ENCODE measurements around the gene MACO1. TPM values are rescaled to one million over a fixed set of nuclear protein-coding genes. Genes with fewer than 3 reads are reported as not detected.

The MACO1 gene
- total RNA-seq, 1 experiment from 2014 or later, result 9.8 TPM

- no peaks in the 10 kb centered on the region for H3K79me2 ChIP-seq (ENCODE audit: insufficient read depth, low read length)
- H3K4me1 ChIP-seq (ENCODE audit: control insufficient read depth in 1 of 2, insufficient read depth in 2 of 2, low read length in 2 of 2), result peaks cover 8 to 14% of the 10 kb centered on the region in 2 experiments; a peak in 3 of 4 replicates
- ChIA-PET CTCF (no interaction called here), RAD21 (ENCODE audit: low non-redundant PET in 1 of 2, low total read pairs in 2 of 2, uncharacterized antibody in 2 of 2, unreplicated experiment in 2 of 2) (no interaction called here), POLR2A (no interaction called here)
- no peak overlapping the region for H3K4me2 ChIP-seq (ENCODE audit: low read length)
- TF ChIP-seq ZBTB33 (IDR thresholded peaks at IDR 0.05; ENCODE audit: extremely low read depth, insufficient replicate concordance, low read length), result no peak
- no peak for TF ChIP-seq TCF7L2 (IDR thresholded peaks at IDR 0.05; ENCODE audit: borderline replicate concordance, extremely low read depth, insufficient read depth, insufficient read length)
- no peak for TF ChIP-seq EGR1 (IDR thresholded peaks at IDR 0.05; ENCODE audit: low read depth)
- H3K9me3 ChIP-seq (ENCODE audit: control insufficient read depth in 1 of 2, insufficient read depth in 1 of 2, low read depth in 1 of 2, low read length in 2 of 2), result no peaks in the 10 kb centered on the region
- H3K27me3 ChIP-seq (ENCODE audit: insufficient read depth, low read length), result no peaks in the 10 kb centered on the region
- no peaks in the 10 kb centered on the region for H4K20me1 ChIP-seq (ENCODE audit: insufficient read depth)
- ATAC-seq (no peak), DNase-seq (ENCODE audit: low read depth, low spot score) (no peak)
- H3K36me3 ChIP-seq (ENCODE audit: control insufficient read depth in 1 of 2, insufficient read depth in 2 of 2, low read length in 2 of 2), result no peaks in the 10 kb centered on the region
- intact Hi-C loops (cut with micrococcal nuclease), result no loop called here
- no peaks in the 10 kb centered on the region for H3K9me2 ChIP-seq (ENCODE audit: insufficient read depth)
- no peak overlapping the region for H3K27ac ChIP-seq (ENCODE audit: low read depth, low read length)
- no peak overlapping the region for H3K9ac ChIP-seq (ENCODE audit: low read length)
- H3K4me3 ChIP-seq (replicated peaks in 1 of 2; ENCODE audit: low read depth in 1 of 2, low read length in 2 of 2), result no peak overlapping the region
- BruUV-seq (replicated peaks), result no TSS peak
- H2AFZ ChIP-seq (ENCODE audit: low read depth, low read length, poor library complexity, severe bottlenecking), result no peak overlapping the region
Observed at GRCh38 chr1:25433389-25434186, 2.9 kb downstream of the MACO1 start.

- ChIA-PET RAD21 (ENCODE audit: low non-redundant PET in 1 of 2, low total read pairs in 2 of 2, uncharacterized antibody in 2 of 2, unreplicated experiment in 2 of 2) (no interaction called here), POLR2A (no interaction called here), CTCF (no interaction called here)
- TF ChIP-seq CBX3 (IDR thresholded peaks at IDR 0.05; ENCODE audit: low read depth) (no peak), CEBPB (IDR thresholded peaks at IDR 0.05; ENCODE audit: low read depth) (no peak), ELF1 (IDR thresholded peaks at IDR 0.05; ENCODE audit: borderline replicate concordance, low read depth) (no peak), ZNF274 (IDR thresholded peaks at IDR 0.05; ENCODE audit: low read depth, low read length) (no peak), RAD21 (IDR thresholded peaks at IDR 0.05; ENCODE audit: low read depth) (no peak), POLR2A (IDR thresholded peaks at IDR 0.05; ENCODE audit: borderline replicate concordance, extremely low read depth, insufficient read depth, insufficient read length) (no peak), POLR2AphosphoS5 (IDR thresholded peaks at IDR 0.05; ENCODE audit: low read depth, low read length) (no peak), EZH2phosphoT487 (IDR thresholded peaks at IDR 0.05; ENCODE audit: borderline replicate concordance) (no peak), TCF7L2 (IDR thresholded peaks at IDR 0.05; ENCODE audit: borderline replicate concordance, extremely low read depth, insufficient read depth, insufficient read length) (no peak), ZFX (IDR thresholded peaks at IDR 0.05) (no peak), EGR1 (IDR thresholded peaks at IDR 0.05; ENCODE audit: low read depth) (no peak), YY1 (IDR thresholded peaks at IDR 0.05; ENCODE audit: extremely low read depth, insufficient replicate concordance, low read depth, low read length) (no peak), JUND (IDR thresholded peaks at IDR 0.05) (no peak)
- peaks cover 4 to 7% of the 10 kb centered on the region in 2 experiments; a peak in 3 of 4 replicates for H3K4me1 ChIP-seq (ENCODE audit: control insufficient read depth in 1 of 2, insufficient read depth in 2 of 2, low read length in 2 of 2)
- H3K27me3 ChIP-seq (ENCODE audit: insufficient read depth, low read length), result no peaks in the 10 kb centered on the region
- no peaks in the 10 kb centered on the region for H3K79me2 ChIP-seq (ENCODE audit: insufficient read depth, low read length)
- H3K9me3 ChIP-seq (ENCODE audit: control insufficient read depth in 1 of 2, insufficient read depth in 1 of 2, low read depth in 1 of 2, low read length in 2 of 2), result no peaks in the 10 kb centered on the region
- no peak overlapping the region for H3K9ac ChIP-seq (ENCODE audit: low read length)
- BruUV-seq (replicated peaks), result no TSS peak
- ATAC-seq, result no peak
- no peak overlapping the region for H3K27ac ChIP-seq (ENCODE audit: low read depth, low read length)
- no peaks in the 10 kb centered on the region for H3K9me2 ChIP-seq (ENCODE audit: insufficient read depth)
- no peaks in the 10 kb centered on the region for H4K20me1 ChIP-seq (ENCODE audit: insufficient read depth)
- no peak overlapping the region for H2AFZ ChIP-seq (ENCODE audit: low read depth, low read length, poor library complexity, severe bottlenecking)
- H3K36me3 ChIP-seq (ENCODE audit: control insufficient read depth in 1 of 2, insufficient read depth in 2 of 2, low read length in 2 of 2), result no peaks in the 10 kb centered on the region
- DNase-seq (ENCODE audit: low read depth, low spot score), result no peak
- no peak overlapping the region for H3K4me2 ChIP-seq (ENCODE audit: low read length)
- intact Hi-C loops (cut with micrococcal nuclease), result no loop called here
- no peak overlapping the region for H3K4me3 ChIP-seq (replicated peaks in 1 of 2; ENCODE audit: low read depth in 1 of 2, low read length in 2 of 2)
Observed at GRCh38 chr1:25435397-25436108, 4.9 kb downstream of the MACO1 start.
